ENCODE results near the gene TCEA3.

The TCEA3 gene

DNA sequence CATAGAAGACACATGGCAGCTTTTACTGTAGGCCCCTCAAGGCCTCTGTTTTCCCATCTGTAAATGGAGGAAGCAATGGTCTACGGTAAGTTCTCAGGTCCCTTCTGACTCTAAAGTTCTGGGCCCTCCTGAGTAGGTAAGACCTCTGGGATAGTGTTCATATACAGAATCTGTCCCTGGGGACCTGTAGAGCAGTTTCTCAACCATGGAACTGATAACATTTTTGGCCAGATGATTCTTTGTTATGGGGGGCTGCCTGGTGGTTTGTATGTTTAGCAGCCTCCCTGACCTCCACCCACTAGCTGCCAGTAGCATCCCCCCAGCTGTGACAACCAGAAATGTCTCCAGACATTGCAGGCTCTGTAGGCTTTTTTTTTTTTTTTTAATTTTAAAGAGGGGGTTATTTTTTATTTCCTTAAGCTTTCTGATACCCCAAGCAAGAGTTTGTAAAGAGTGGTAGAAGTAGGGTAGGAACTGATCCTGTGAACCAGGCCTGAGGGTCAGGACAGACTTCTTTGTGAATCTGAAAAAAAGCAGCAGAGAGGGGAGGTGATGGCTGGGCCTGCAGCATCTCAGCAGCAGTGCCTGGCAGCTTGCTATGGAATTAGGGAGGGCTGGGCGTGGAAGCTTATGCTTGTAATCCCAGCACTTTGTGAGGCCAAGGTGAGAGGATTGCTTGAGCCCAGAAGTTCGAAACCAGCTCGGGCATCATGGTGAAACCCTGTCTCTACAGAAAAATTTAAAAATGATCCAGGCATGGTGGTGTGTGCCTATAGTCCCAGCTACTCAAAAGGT, 20.2 kb upstream of the TCEA3 start:
- no peak for DNase-seq

DNA sequence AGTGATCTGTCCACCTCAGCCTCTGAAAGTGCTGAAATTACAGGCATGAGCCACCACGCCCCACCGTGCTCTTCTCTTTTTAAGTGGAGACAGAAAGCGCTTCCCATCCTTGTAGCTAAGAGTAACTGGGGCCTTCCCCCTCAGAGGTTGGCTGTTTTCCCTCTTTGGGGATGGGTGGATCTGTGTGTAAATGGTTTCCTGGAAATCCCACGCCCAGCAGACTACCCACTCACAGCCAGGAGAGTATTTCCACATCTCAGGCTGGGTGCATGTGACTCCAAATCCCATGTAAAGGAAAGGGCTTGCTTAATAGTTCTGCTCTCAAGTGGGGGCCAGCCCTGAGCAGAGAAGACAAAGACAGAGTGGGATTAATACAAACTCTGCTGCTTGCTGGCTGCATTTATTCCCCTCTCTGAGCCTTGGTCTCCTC, 19.6 kb upstream of the TCEA3 start:
- no peak for DNase-seq

DNA sequence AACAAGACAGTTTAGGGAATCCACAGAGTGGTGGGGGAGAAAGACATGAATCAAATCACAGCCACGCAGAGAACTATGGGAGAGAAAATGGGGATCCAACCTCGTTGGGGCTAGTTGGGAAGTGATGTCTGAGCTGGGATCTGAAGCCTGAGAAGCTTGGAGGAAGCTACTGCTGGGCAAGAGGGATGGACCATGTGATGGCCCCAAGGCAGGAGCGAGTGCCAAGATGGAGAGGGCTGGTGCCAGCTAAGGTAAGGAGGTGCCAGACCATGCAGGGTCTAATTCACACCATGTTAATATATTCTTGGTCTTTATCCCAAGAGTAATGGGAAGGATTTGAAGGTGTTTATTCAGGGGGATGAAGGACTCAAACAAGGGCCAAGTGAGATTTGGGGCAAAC, 18.2 kb upstream of the TCEA3 start:
- DNase-seq = no peak

DNA sequence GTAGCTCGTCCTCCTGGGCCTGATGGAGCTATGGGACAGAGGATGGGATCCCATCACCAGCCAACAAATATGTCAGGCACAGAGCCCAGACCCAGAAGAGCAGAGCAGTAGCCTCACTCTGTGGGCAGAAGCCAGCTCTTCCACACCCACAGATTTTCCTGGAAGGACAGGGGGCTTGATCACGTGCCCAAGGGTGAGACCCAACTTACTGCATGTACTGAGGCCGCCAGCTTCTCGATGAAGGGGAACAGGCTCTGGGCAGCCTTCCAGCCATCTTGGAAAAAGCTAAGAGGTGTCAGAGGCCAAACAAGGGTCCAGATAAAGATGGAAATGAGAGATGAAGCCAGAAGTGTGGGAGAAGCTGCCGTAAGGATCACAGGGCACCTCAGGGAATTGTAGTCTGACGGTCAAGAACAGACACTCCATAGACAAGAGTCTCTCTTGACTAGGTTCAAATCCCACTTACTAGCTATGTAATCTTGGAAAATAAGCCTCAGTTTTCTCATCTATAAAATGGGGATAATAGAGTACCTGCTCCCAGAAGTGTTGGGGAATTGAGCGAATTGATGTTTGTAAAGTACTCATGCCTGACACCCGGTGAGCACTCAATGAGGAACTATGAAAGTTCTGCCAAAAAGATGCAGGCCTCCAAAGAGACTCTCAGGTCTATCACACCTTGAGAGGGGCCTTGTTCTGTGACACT, 17.0 kb upstream of the TCEA3 start:
- DNase-seq = no peak

DNA sequence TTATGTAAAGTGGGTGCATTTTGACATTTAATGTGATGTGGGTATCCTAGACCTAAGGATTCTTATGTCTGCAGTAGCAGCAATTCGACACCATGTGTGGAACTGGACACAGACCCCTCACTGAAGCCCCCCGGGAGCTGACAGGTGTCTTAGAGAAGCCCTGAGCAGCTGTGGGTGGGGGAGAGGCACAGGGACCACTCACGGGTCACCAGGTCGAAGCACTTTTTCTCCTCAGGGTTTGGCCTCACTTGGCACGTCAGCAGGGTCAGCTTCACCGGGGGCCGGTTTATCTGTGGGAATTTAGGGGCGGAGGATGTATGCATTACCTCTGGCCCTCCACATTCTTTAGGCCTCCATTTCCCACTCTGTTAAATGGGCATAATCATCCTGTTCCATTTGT, 14.0 kb upstream of the TCEA3 start:
- DNase-seq = no peak

DNA sequence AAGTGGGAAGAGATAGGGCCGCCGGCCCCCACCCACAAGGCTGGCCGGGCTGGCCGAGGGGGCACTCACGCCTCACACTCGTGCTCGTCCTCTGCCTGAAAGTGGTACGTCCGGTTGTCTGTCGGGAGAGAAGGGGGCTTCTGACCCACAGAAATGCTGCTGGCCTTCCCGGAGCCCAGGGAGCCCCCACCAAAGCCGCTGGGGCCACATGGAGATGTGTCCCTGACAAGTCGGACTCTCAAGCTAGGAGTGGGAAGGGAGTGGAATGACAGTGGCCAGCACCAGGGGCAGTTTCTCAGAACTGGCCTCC, 12.8 kb upstream of the TCEA3 start:
- no peak for DNase-seq

DNA sequence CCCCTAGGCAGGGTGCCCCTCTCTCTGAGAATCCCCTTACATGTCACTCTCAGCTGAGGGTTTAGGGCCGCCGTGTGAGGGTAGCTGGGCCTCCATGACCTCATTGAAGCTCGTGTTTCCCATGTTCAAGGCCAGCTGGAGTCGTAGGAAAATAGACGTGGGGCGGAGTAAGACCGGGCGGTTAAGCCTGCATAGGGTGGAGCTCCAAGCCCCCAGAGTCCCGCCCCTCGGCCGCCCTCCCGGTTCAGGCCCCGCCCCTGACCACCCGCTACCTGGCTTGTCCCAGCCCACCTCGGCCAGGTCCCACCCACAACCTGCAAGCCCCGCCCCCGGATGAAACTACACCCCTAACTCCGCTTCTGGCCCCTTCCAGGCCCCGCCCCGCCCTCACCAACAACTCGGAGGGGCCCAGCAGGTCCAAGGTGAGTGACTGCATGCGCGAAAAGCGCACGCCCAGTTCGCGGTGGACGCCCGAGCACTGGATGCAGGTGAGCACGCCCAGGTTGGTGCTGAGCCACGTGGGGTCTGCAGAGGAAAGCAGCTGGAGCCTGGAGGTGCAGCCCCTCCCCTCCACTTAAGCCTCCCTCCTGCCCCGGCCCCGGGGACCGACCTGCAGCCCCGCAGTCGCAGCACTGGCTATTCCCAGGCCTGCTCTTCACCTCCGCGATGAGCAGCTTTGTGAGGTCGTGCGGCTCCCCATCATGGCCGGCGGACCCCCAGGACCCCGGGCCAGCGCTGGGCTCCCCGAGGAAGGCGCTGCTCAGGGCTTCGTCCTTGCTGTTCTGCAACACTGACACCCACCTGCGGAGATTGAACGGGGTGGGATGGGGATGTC, 12.2 kb upstream of the TCEA3 start:
- DNase-seq = no peak

DNA sequence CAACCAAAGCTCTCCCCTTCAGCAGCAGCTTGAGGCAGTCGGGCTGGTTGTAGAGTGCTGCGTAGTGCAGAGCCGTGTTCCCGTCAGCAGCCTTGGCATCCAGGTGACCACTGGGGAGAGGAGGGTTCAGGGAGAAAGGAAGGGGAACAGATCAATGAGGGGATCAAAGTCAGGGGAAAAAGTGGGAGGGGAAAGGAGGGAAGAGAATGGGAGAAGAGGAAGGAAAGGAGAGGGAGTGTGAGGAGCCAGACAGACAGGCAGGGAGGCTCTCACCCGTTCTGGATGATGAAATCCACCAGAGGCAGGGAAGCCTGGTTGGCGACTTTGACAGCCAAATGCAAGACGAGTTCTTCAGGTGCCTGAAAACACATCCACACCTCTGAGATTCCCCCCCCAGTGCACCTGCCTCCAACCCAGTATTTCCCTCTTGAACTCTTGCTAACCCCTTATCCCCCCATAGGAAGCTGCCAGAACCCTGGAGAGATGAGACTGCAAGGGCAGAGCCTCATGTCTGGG, 9.8 kb upstream of the TCEA3 start:
- DNase-seq = no peak

DNA sequence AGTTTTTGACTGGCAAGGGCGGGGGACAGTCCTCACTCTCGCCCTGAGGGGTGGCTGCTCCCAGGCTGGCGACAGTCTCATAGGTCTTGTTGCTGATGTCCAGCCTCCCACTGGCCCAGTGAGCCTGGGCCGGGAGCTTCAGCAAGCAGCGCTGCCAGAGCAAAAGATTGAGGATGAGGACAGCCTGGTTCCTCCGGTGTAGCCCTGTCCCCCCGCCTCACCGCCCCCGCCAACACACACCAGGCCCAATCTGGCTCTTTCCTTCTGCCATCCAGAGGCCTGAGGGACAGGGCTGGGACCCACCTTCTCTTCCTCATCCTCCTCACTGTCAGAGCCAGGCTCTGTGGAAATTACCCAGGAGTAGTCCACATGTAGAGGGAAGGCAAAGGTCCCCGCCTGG, 8.6 kb upstream of the TCEA3 start:
- no peak for DNase-seq

DNA sequence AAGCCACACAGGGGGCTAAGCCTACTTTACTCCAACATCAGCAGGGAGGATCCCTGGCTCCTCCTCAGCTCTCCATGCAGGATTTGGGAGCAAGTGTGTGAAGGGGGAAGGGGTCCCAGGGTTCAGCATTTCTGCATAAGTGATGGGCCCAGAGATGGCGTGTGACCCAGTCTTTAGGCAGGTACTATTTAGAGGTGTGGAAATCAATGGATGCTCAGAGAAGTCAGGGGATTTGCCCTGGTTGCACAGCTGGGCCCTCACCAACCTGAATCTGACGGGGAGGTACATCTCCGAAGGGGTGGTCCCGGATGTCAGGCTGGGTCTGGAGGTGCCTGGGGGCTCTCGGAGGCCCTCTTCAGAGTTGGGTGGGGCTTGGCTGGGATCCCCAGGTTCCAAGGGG, 6.9 kb upstream of the TCEA3 start:
- no peak for DNase-seq

DNA sequence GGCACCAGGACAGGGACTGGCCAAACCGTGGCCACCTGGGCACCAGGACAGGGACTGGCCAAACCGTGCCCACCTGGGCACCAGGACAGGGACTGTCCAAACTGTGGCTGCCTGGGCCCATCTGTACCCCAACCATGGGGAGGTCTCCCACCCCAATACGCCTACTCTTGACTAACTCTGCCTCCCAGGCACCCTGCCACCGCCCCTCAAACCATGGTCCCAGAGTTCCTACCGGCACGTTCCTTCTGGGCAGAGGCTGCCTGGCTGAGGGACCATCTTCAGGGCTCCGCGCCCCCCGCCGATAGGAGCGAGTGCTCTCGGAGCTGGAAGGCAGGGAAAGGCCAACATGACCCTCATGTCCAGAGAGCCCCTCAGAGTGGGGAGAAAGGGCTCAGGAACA, 6.3 kb upstream of the TCEA3 start:
- DNase-seq = no peak

DNA sequence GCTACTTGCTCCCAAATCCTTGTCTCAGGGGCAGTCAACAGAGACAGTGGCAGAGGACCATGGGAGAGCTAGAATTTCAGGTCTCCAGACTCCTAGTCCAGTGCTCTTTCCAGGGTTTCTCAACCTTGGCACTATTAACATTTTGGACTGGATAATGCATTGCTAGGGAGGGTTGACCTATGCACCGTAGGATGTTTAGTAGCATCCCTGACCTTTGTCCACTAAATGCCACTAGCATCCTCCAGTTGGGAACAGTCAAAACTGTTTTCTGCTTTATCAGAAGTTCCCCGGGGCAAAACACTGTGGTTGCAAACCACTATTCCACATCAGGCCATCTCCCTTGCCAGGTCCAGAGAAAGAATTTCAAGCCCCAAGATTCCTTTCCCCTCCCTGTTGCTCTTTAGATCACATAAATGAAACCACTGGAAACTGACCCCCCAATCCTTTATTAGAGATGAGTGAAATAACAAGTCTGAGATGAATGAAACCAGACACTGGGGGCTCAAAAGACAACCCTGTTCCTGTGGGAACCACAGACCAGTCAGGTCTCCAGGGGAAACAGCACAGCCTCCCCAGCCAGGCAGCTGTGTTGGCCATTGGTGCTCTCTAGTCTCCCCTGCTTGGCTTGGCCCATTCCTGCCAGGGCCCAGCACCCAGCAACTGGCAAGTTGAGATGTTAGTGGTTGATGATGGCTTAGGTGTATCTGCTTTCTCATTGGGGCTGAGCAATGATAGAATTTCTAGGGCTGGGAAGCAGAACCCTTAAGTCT, 3.8 kb upstream of the TCEA3 start:
- no peak for DNase-seq

DNA sequence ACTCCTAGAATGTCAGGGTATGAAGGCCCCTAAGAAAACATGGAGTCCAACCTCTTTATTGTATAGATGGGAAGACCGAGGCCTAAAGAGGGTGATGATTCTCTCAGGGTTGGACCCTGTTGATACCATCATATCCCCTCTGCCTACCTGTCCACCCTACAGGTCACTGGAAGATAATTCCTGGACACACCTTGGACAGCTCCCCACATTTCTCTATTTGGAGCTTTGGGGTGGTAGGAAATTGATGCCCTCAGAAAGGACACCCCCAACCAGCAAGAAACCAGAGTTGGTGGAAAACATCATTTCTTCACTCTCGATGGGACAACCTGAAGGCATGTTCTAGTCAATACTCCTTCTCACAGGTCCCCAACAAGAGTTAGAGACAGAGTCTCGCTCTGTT, 3.0 kb upstream of the TCEA3 start:
- no peak for DNase-seq

DNA sequence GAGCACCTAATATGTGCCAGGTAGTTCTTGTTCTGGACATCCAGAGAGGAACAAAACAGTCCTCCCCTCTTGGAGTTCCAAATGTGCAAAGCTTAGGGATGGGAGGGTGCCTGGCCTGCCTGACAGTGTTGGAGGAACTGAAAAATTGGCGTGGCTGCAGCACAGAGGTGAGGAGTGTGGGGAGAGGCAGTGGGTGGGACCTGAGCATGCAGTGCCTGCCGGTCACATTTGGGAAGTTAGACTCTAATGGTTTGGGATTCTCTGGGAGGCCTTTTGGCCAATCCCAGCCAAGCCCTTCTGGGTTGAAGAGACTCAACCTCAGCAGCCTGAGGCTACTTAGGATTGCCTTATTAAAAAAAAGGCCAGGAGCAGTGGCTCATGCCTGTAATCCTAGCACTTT, 2.3 kb upstream of the TCEA3 start:
- no peak for DNase-seq

DNA sequence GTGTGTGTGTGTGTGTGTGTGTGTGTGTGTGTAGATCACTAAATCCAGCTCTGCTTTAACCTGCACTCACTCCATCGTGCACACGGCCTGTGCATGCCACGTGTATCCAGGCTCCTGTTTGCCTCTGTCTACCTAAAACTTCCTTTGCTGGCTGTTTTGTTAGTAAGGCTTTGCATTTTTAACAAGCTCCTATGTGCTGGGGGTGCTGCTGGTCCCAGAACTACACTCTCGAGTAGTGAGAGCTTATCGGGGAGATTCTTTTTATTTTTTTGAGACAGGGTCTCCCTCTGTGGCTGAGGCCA, 596 bp upstream of the TCEA3 start:
- no peak for DNase-seq

DNA sequence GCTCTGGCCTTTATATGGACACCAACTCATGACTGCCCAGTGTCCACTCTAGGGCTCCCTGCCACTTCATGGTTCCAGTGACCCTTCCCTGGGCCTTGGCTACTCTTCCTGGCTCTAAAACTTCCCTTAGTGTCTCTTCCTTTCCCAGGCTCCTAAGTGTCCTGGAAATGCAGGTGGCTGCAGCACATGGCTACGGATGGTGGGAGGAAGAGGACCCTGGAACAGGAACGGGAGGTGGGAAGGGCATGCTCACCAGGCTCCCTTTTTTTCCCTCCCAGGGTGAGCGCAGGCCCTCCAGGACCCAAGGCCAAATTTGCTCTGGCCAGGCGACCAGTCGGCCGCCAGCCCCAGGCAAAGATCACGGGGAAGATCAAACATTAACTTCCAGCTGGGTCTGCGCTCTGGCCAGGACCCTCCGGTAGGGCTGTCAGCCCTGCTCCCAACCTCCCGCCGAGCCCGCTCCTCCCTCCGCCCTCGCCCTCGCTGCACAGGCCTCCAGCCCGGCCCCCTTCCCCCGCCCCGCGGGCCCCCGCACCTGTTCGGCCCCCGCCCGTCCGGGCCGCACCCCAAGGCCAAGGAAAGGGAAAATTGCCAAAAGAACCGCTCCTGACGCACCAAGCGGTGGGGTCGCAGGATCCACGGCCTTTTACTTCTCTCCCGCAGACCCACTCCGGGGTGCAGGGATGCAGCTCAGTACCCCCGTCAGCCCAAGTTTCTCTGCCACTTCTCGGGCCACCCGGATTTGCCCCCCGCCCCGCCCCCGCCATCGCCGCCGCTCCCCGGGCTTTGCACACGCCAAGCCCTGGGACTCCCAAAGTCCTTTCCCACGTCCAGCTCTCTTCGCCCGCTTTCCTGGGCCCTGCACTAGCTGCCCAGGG, 894 bp downstream of the TCEA3 start:
- no peak for DNase-seq

DNA sequence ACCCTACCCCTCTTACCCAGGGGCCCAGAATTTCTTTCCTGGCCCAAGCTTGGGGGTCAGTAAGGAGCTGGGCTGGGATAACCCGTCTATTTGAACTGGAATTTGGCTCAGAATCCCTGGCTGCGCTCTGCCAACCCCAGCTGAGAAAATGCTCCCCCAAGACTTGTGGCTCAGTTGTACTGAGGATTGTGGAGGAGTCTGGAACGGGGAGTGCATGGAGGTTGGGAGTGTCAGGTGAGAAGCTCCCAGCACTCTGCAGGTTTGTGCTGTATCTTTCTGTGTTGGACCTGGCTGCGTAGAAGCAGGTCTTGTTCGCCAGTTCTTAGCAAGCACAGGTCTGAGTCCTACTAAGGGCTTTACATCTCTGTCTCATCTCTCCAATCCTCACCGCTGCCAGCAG, 1.6 kb downstream of the TCEA3 start:
- no peak for DNase-seq

DNA sequence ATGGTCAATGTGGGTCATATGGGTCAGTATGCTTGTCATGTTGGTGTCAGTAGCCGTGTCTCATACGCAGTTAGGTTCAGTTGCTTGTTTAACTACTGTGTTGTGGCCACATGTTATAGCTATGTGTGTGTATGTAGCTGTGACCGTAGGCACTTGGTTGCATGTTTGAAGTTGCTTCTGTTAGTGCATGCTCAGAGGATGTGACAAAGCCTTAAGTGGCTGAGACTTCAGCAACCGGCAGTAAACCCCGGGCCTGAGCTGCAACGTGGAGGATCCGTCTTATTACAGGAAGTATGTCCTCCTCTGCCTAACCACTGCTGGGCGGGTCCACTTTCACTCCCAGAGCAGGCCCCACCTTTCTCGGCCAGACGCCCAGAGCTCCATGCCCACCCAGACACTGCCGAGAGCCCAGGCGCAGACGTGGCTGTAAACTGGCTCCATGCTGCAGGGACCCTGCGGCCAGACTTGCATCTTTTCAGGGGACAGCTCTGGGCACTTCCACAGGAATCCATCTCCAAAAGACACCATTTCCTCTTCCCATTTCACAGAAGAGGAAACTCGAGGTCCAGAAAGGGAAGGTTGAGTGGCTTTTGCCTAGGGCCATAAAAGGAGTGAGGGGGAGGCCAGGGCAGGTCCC, 2.2 kb downstream of the TCEA3 start:
- DNase-seq = no peak

DNA sequence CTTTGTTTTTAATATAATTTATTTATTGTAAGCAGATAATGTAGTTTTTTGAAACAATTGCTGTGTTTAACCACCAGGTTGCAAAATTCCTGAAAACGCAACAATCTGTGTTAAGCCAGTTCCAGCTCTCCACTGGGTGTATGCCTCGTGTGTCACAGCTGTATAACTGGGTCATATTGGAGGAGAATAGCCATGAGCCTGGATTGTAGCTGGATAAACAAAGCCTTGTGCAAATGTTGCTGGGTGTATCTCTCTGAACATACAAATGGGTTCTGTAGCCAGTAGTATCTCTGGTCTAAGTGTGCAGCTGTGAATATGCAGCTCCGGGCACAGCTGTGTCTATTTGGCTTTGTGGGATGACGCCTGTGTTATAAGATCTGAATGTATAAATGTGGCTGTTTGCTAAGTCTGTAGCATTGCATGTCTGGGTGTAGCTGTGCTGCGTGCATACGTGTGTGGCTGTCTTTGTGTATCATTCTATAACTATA, 2.8 kb downstream of the TCEA3 start:
- DNase-seq = no peak

DNA sequence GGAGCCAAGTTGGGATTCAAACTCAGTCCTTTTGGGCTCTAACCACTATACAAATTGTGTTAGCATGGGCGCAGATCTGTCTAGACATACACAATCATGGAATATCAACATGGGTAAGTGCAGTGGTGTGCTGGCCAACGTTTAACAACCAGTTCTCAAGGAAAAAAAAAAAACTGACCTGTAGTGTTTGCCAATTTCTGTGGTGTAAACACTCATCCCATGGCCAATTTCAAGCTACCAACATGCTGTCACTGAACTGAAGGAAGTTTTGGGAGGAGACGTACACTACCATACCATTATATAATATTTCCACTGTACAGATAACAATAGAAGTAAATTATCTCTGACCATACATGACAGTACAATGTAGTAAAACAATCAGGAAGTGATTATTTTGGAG, 3.2 kb downstream of the TCEA3 start:
- no peak for DNase-seq

DNA sequence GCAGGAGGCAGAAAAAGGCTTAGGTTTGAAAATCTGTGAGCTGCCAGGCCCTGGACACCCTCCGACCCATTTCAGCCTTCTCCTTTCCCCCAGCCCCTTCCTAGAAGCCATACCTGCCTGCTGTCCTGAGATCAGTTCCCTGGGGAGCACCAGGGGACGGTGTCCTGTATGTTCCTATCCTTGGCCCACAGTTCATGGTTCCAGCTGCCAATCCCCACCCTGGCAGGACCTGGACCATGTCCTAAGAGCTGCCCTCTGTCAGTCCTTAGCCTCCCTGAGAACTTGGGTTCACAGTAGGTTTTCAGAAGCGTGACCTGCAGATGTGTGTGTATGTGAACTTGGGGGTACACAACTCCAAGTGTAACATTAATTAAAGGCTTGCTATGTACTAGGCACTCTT, 3.8 kb downstream of the TCEA3 start:
- no peak for DNase-seq

Measured in GOT3 (cell line).